GM18502 (cell line): ENCODE results near the gene ANKRD34A.

ENCODE experiments used
- ATAC-seq: cut with Tn5 transposase; IDR thresholded peaks from one replicate; pipeline ENCODE4 v1.9.1; 2021; ENCODE audit warnings: mild to moderate bottlenecking; ENCODE audit not compliant: unreplicated experiment, poor library complexity

Gene ANKRD34A

GRCh38 chr1:145964328-145965118 lies at the start of gene ANKRD34A, which contains the start of gene POLR3GL:
Gene ANKRD34A (minus strand): TSS chr1:145964575. CDS start chr1:145961759, 2,816 bp downstream.
Gene POLR3GL (plus strand): TSS chr1:145964690. CDS start chr1:145974866, 10,176 bp downstream.
- ATAC-seq: peak; percentile 88

- ATAC-seq: no peak
These were observed 49.2 kb upstream of the ANKRD34A start for GRCh38 chr1:146013559-146013922.

GRCh38 chr1:146012703-146013558 lies 48.6 kb upstream of the ANKRD34A start:
- ATAC-seq: no peak

GRCh38 chr1:146010126-146010738 lies 45.9 kb upstream of the ANKRD34A start:
- ATAC-seq: no peak

GRCh38 chr1:146007489-146008133 lies 43.2 kb upstream of the ANKRD34A start:
- no peak for ATAC-seq

GRCh38 chr1:146001709-146002108 lies 37.3 kb upstream of the ANKRD34A start:
- ATAC-seq: no peak

GRCh38 chr1:145999321-146000024 lies 35.1 kb upstream of the ANKRD34A start:
- ATAC-seq: no peak

GRCh38 chr1:145997718-145998023 lies 33.3 kb upstream of the ANKRD34A start:
- no peak for ATAC-seq

GRCh38 chr1:145997016-145997717 lies 32.8 kb upstream of the ANKRD34A start:
- ATAC-seq: peak; percentile 43

GRCh38 chr1:145996433-145997015 lies 32.1 kb upstream of the ANKRD34A start, which contains the start of gene TXNIP:
Gene TXNIP (minus strand): TSS chr1:145996579. CDS start chr1:145996266, 313 bp downstream.
- peak; percentile 90 for ATAC-seq

- no peak for ATAC-seq
These were observed 31.6 kb upstream of the ANKRD34A start for GRCh38 chr1:145995964-145996432.

GRCh38 chr1:145995148-145995881 lies 30.9 kb upstream of the ANKRD34A start:
- ATAC-seq: no peak

- no peak for ATAC-seq
These were observed 30.2 kb upstream of the ANKRD34A start for GRCh38 chr1:145994391-145995120.

- no peak for ATAC-seq
These were observed 29.4 kb upstream of the ANKRD34A start for GRCh38 chr1:145993618-145994390.

- no peak for ATAC-seq
These were observed 28.7 kb upstream of the ANKRD34A start for GRCh38 chr1:145992958-145993617.

GRCh38 chr1:145992502-145992936 lies 28.1 kb upstream of the ANKRD34A start:
- no peak for ATAC-seq
